ENCODE measurements around the gene ENPP6.

DNA sequence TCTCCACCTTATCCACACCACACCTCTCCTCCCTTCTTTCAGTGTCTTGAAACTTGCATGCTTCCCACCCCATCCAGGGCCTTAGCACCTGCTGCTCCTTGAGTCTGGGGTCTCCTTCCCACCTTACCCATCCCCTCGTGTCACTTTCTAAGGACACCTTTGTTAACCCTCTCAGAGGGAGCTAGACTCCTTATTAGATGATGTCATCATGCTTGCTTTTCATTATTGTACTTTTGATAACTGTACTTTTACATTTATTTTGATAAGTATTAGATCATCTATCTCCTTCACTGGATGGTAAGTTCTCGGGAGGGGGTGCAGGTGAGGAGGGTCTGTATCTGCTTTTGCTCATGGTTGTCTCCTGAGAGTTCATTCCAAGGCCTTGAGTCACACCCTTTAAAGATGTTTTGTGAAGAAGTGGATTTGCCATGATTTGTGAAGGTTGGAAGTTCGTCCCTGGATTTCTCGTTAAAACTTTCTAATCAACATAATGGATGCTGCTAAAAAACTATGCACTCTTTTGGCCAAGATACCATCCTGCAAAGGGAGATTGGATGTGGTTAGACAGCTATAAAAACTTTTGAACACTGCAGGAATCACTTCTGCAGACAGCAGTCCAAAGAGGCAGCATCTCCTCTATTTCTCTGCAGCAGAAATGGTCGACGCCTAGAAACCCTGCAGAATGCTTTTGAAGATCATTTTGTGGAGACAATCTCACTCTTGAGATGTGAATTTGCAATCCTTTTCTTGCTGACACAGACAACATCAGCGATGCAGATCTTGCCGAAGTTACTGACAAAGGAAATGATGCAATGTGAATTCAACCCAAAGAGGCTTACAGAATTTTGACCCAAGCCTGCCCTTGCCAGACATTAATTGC is 69.6 kb downstream of the ENPP6 start:
- TF ChIP-seq KDM4B (CRISPR knock-in tag; IDR thresholded peaks at IDR 0.05) (no peak), LRRFIP1 (CRISPR knock-in tag; conservative IDR thresholded peaks at IDR 0.05) (no peak), ZNF543 (CRISPR knock-in tag; IDR thresholded peaks at IDR 0.05) (no peak), BHLHE40 (IDR thresholded peaks at IDR 0.05; ENCODE audit: low read length) (no peak), ZNF350 (CRISPR knock-in tag; IDR thresholded peaks at IDR 0.05; ENCODE audit: borderline replicate concordance, low read depth) (no peak), SMAD3 (CRISPR knock-in tag; IDR thresholded peaks at IDR 0.05) (no peak), KDM1A (CRISPR knock-in tag; IDR thresholded peaks at IDR 0.05) (no peak), CTCF (CRISPR knock-in tag; IDR thresholded peaks at IDR 0.05) (no peak), ZNF343 (CRISPR knock-in tag; IDR thresholded peaks at IDR 0.05) (no peak)

Data from HepG2 (cell line).